ENCODE results near the gene LSM12. TPM values are rescaled to one million over a fixed set of nuclear protein-coding genes. Genes with fewer than 3 reads are reported as not detected.

Gene LSM12
- total RNA-seq, 4 donors from 2014 or later, result 41.3 to 47.2 (median 43.8) TPM

DNA sequence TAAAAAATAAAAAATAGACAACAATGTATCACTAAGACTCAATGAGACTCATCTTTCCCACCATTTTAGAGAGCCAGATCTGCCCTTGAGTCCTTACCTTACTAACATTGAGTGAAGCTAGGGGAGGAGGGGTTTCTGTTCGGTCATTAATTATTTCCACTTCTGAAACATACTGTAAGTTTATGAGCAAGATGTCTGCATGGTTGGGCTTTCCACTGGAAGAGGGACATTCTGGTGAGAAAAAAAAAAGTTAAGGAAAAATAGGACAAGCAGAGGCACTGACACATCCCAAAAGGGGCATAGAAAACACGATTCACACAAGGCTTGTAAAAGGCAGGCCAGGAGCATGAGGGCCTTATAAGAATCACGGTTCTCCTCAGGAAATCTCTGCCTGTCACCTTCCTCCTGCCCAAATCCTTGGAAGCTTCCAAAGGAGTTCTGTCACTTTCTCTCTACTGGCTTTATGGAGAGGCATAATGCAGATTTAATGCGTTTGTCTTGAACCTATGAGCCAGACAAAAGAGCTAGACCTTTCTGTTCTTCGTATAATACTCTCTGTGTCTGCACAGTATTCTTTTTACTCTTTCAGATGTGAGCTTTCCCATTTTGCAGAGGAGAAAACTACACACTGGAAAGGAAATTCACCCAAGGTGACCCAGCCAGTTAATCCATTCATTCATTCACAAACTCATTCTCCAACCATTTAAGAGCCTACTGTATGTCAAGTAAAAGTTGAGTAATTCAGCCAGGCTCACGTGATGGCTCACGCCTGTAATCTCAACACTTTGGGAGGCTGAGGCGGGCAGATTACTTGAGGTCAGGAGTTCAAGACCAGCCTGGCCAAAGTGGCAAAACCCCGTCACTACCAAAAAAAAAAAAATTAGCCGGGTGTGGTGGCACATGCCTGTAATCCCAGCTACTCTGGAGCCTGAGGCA is 2.5 kb downstream of the LSM12 start:
- WGBS, 2 donors, result 83 to 86% methylated on average over 10 of the region's 10 CpGs
- intact Hi-C loops (cut with DNase I), result no loop called here
- H3K4me1 ChIP-seq, result peaks cover 9 to 15% of the 10 kb centered on the region in 2 donors

GRCh38 chr17:44062871-44063270 is 3.6 kb downstream of the LSM12 start:
- peaks cover 20 to 22% of the 10 kb centered on the region in 2 donors for H3K36me3 ChIP-seq
- intact Hi-C loops (cut with DNase I), result no loop called here

More for the DNA sequence above, 2.5 kb downstream of the LSM12 start:
- Histone ChIP-seq H3K27ac (no peak overlapping the region), H3K27me3 (no peaks in the 10 kb centered on the region), H3K36me3 (peaks cover 15 to 22% of the 10 kb centered on the region in 2 donors), H3K9me3 (no peaks in the 10 kb centered on the region), H3K4me3 (replicated peaks in 1 of 3) (no peak overlapping the region)
- TF ChIP-seq CTCF (IDR thresholded peaks at IDR 0.05) (no peak), POLR2A (IDR thresholded peaks at IDR 0.05) (no peak)
- no peak for DNase-seq

GRCh38 chr17:44061446-44061845 is 5.0 kb downstream of the LSM12 start:
- DNase-seq, result no peak
- TF ChIP-seq POLR2A (IDR thresholded peaks at IDR 0.05) (no peak), CTCF (IDR thresholded peaks at IDR 0.05) (no peak)
- Histone ChIP-seq H3K9me3 (no peaks in the 10 kb centered on the region), H3K27me3 (no peaks in the 10 kb centered on the region), H3K4me1 (peaks cover 0 to 9% of the 10 kb centered on the region in 2 donors), H3K4me3 (replicated peaks in 1 of 3) (no peak overlapping the region), H3K27ac (no peak overlapping the region), H3K36me3 (peaks cover 20 to 22% of the 10 kb centered on the region in 2 donors)
- intact Hi-C loops (cut with DNase I), result no loop called here
- 79 to 90% methylated on average over 1 of the region's 1 CpG for WGBS, 2 donors

More at GRCh38 chr17:44062871-44063270, 3.6 kb downstream of the LSM12 start:
- no peak for TF ChIP-seq POLR2A (IDR thresholded peaks at IDR 0.05)
- no peak for TF ChIP-seq CTCF (IDR thresholded peaks at IDR 0.05)
- H3K4me1 ChIP-seq, result peaks cover 9 to 15% of the 10 kb centered on the region in 2 donors
- H3K27me3 ChIP-seq, result no peaks in the 10 kb centered on the region
- H3K9me3 ChIP-seq, result no peaks in the 10 kb centered on the region
- H3K4me3 ChIP-seq (replicated peaks in 1 of 3), result no peak overlapping the region
- H3K27ac ChIP-seq, result no peak overlapping the region
- no peak for DNase-seq
- WGBS, 2 donors, result 90 to 94% methylated on average over 15 of the region's 15 CpGs

- peaks cover 0 to 4% of the 10 kb centered on the region in 2 donors for H3K4me1 ChIP-seq
- DNase-seq, result no peak
- TF ChIP-seq POLR2A (IDR thresholded peaks at IDR 0.05) (no peak), CTCF (IDR thresholded peaks at IDR 0.05) (no peak)
- no peak overlapping the region for H3K4me3 ChIP-seq (replicated peaks in 1 of 3)
- WGBS, 2 donors, result 88 to 92% methylated on average over 14 of the region's 14 CpGs
- intact Hi-C loops (cut with DNase I), result no loop called here
- H3K9me3 ChIP-seq, result no peaks in the 10 kb centered on the region
- no peaks in the 10 kb centered on the region for H3K27me3 ChIP-seq
- H3K27ac ChIP-seq, result no peak overlapping the region
- peaks cover 20 to 22% of the 10 kb centered on the region in 2 donors for H3K36me3 ChIP-seq
Observed at GRCh38 chr17:44059101-44059892, 7.2 kb downstream of the LSM12 start.

All from thyroid gland (tissue), 4 donors.